IMR-90 (cell line): ENCODE results near the gene NELL1. TPM values are rescaled to one million over a fixed set of nuclear protein-coding genes. Genes with fewer than 3 reads are reported as not detected.

Experiments used
- ATAC-seq: fragments of 200-7000 bp; cut with Tn5 transposase; 2 replicates; pipeline ENCODE4 v1.9.1; 2020; ENCODE audit warnings: low read depth, mild to moderate bottlenecking, moderate library complexity
- BruUV-seq: library from RNA; stranded (reverse); fragments of 400-500 nt; replicated peaks from 2 replicates; lab custom pipeline; 2021; lab: Mats Ljungman, UMichigan
- CTCF ChIA-PET: fragments of 300-600 bp; formaldehyde crosslinking; extraction: SDS; loops from one replicate; lab custom pipeline; 2021; ENCODE audit warnings: antibody characterized with exemption; lab: Yijun Ruan, JAX
- POLR2A ChIA-PET: fragments of 300-600 bp; sonication (Branson Sonifier 250); formaldehyde crosslinking; loops from one replicate; lab custom pipeline; 2022; ENCODE audit warnings: antibody characterized with exemption; ENCODE audit not compliant: unreplicated experiment; lab: Charles Lee
- DNase-seq: peaks from one replicate; pipeline ENCODE4 v3.0.0; 2013
- H2AFZ ChIP-seq: replicated peaks from 2 replicates; pipeline ENCODE3; 2013; ENCODE audit warnings: low read length, mild to moderate bottlenecking; ENCODE audit not compliant: poor library complexity
- H2AK5ac ChIP-seq: 2 replicates; pipeline ENCODE4 v1.6.1; 2013; ENCODE audit warnings: low read depth, low read length, inconsistent platforms
- H2AK9ac ChIP-seq: replicated peaks from 2 replicates; pipeline ENCODE3; 2013; ENCODE audit warnings: mild to moderate bottlenecking, low read depth, low read length, moderate library complexity; ENCODE audit not compliant: poor library complexity
- H2BK120ac ChIP-seq: 2 replicates; pipeline ENCODE4 v1.6.1; 2013; ENCODE audit warnings: low read depth, low read length, inconsistent platforms
- H2BK15ac ChIP-seq: 3 replicates; pipeline ENCODE4 v1.6.1; 2013; ENCODE audit warnings: low read depth, low read length, inconsistent platforms
- H2BK20ac ChIP-seq: 2 replicates; pipeline ENCODE4 v1.6.1; 2013; ENCODE audit warnings: low read depth, mild to moderate bottlenecking, inconsistent platforms, low read length, moderate library complexity
- H2BK5ac ChIP-seq: 2 replicates; pipeline ENCODE4 v1.6.1; 2013; ENCODE audit warnings: mild to moderate bottlenecking, low read depth, low read length, inconsistent platforms; ENCODE audit not compliant: poor library complexity, severe bottlenecking
- H3K14ac ChIP-seq: replicated peaks from 2 replicates; pipeline ENCODE4 v1.6.1; 2013; ENCODE audit warnings: low read depth, low read length, inconsistent platforms
- H3K18ac ChIP-seq: 2 replicates; pipeline ENCODE4 v1.6.1; 2013; ENCODE audit warnings: low read depth, low read length, control low read depth
- H3K23ac ChIP-seq: 2 replicates; pipeline ENCODE4 v1.6.1; 2013; ENCODE audit warnings: low read depth, low read length, inconsistent platforms
- H3K27ac ChIP-seq: 2 replicates; pipeline ENCODE4 v1.5.1; 2013; ENCODE audit warnings: mild to moderate bottlenecking, control low read depth, low read length; ENCODE audit not compliant: insufficient read depth
- H3K27me3 ChIP-seq: 2 replicates; pipeline ENCODE4 v1.6.1; 2013; ENCODE audit warnings: low read length; ENCODE audit not compliant: control insufficient read depth, insufficient read depth
- H3K36me3 ChIP-seq: 2 replicates; pipeline ENCODE4 v1.6.1; 2013; ENCODE audit warnings: low read length, mixed read lengths; ENCODE audit not compliant: control insufficient read depth, insufficient read depth
- H3K4ac ChIP-seq: 2 replicates; pipeline ENCODE4 v1.6.1; 2013; ENCODE audit warnings: low read depth, low read length, inconsistent platforms
- H3K4me1 ChIP-seq: 2 replicates; pipeline ENCODE4 v1.6.1; 2013; ENCODE audit warnings: low read length, mixed read lengths; ENCODE audit not compliant: control insufficient read depth, insufficient read depth
- H3K4me2 ChIP-seq: 2 replicates; pipeline ENCODE4 v1.6.1; 2013; ENCODE audit warnings: low read depth, mild to moderate bottlenecking, control low read depth, low read length, moderate library complexity
- H3K4me3 ChIP-seq: 2 replicates; pipeline ENCODE4 v1.5.1; 2013; ENCODE audit warnings: low read depth, mild to moderate bottlenecking, control low read depth, low read length, moderate library complexity; ENCODE audit not compliant: insufficient read depth
- H3K56ac ChIP-seq: 2 replicates; pipeline ENCODE4 v1.6.1; 2013; ENCODE audit warnings: low read length, inconsistent platforms; ENCODE audit not compliant: insufficient read depth; ENCODE audit errors: extremely low read depth
- H3K79me1 ChIP-seq, 2 experiments: 2 replicates each; pipeline ENCODE4 v1.6.1; 2013; ENCODE audit warnings: low read length in 2 of 2, inconsistent platforms in 1 of 2, low read depth in 1 of 2
- H3K9ac ChIP-seq: 2 replicates; pipeline ENCODE4 v1.6.1; 2013; ENCODE audit warnings: low read depth, low read length, control low read depth
- H3K9me1 ChIP-seq: 2 replicates; pipeline ENCODE4 v1.6.1; 2013; ENCODE audit warnings: low read length, inconsistent platforms; ENCODE audit not compliant: insufficient read depth
- H3K9me3 ChIP-seq: 2 replicates; pipeline ENCODE4 v1.6.1; 2013; ENCODE audit warnings: low read length; ENCODE audit not compliant: control insufficient read depth, insufficient read depth
- H4K20me1 ChIP-seq: 2 replicates; pipeline ENCODE4 v1.6.1; 2013; ENCODE audit warnings: low read length, inconsistent platforms; ENCODE audit not compliant: insufficient read depth
- H4K5ac ChIP-seq: 2 replicates; pipeline ENCODE4 v1.6.1; 2013; ENCODE audit warnings: mild to moderate bottlenecking, low read depth, low read length, control low read depth
- H4K8ac ChIP-seq, 2 experiments: 2 replicates each; pipeline ENCODE4 v1.6.1; 2013; ENCODE audit warnings: low read depth in 2 of 2, low read length in 2 of 2, control low read depth in 1 of 2, inconsistent platforms in 1 of 2
- H4K91ac ChIP-seq: 2 replicates; pipeline ENCODE4 v1.6.1; 2013; ENCODE audit warnings: low read depth, low read length, inconsistent platforms; ENCODE audit not compliant: insufficient read depth
- CHD1 ChIP-seq: IDR thresholded peaks from 2 replicates; pipeline ENCODE4 v1.6.1; 2012; ENCODE audit warnings: low read depth, low read length, improper control_type of control experiment
- WGBS, 2 experiments: methylation state at CpG; one replicate each; pipeline versions ENCODE4 v1.1.5 to v1.1.7; 2013; ENCODE audit warnings: missing lambda C conversion rate in 2 of 2; ENCODE audit not compliant: insufficient read length in 1 of 2; ENCODE audit errors: extremely low coverage in 2 of 2; 5-methylcytosine and 5-hydroxymethylcytosine counted together
- dilution Hi-C: fragments of 300-500 bp; cut with HindIII; formaldehyde crosslinking; loops from one replicate; pipeline ENCODE4 v1.14.3; 2018; ENCODE audit warnings: low sequenced_read_pairs; ENCODE audit not compliant: unreplicated experiment
- in situ Hi-C: fragments of 300-500 bp; cut with MboI; formaldehyde crosslinking; loops from 3 replicates; pipeline ENCODE4 v1.14.3; 2019; ENCODE audit warnings: low sequenced_read_pairs, inconsistent platforms, mixed read lengths
- intact Hi-C: fragments of 100-400 bp; cut with micrococcal nuclease; formaldehyde crosslinking; loops from 2 replicates; pipeline ENCODE4 v1.10.0; 2022
- polyA plus RNA-seq, 3 experiments: library from polyadenylated mRNA; depleted of rRNA; stranded (reverse); fragments of >200 nt; gene quantifications; 2 replicates each; pipeline ENCODE4 v1.2.3, GENCODE V29; 2012; ENCODE audit warnings: low replicate concordance in 1 of 3
- total RNA-seq: library from RNA; depleted of rRNA; stranded (reverse); fragments of >200 nt; gene quantifications from 2 replicates; pipeline ENCODE4 v1.2.3, GENCODE V29; 2012

Gene NELL1
- total and polyA plus RNA-seq, 2 of the 4 experiments (the other 2 are of a cell fraction): not detected

- no peaks in the 10 kb centered on the region for H3K27me3 ChIP-seq
- ATAC-seq: no peak
- H3K9me1 ChIP-seq: no peaks in the 10 kb centered on the region
- no peak overlapping the region for H2BK5ac ChIP-seq
- H2AK9ac ChIP-seq: no peak overlapping the region
- no peaks in the 10 kb centered on the region for H4K20me1 ChIP-seq
- CTCF ChIA-PET: interaction anchor here (1.4 to 2.1 kb wide), 3 partner anchors 9 to 15 kb away, joined by 3 to 8 read pairs (median 5); no protein-coding TSS in a partner anchor
- no peak overlapping the region for H4K5ac ChIP-seq
- no peak overlapping the region for H2BK20ac ChIP-seq
- no peak overlapping the region for H3K4me2 ChIP-seq
- H3K56ac ChIP-seq: no peak overlapping the region
- no peak overlapping the region for H3K18ac ChIP-seq
- H3K4me3 ChIP-seq: no peak overlapping the region
- dilution Hi-C loops (no loop called here), in situ Hi-C loops (no loop called here), intact Hi-C loops (no loop called here)
- H2AFZ ChIP-seq: no peak overlapping the region
- H3K4ac ChIP-seq: no peak overlapping the region
- H3K79me1 ChIP-seq: no peaks in the 10 kb centered on the region
- no peaks in the 10 kb centered on the region for H3K9me3 ChIP-seq
- no peak overlapping the region for H3K9ac ChIP-seq
- no peak overlapping the region for H4K91ac ChIP-seq
- H4K8ac ChIP-seq: no peak overlapping the region
- H3K14ac ChIP-seq: no peak overlapping the region
- H2BK120ac ChIP-seq: no peak overlapping the region
- no peak for TF ChIP-seq CHD1
- DNase-seq: no peak
- no peaks in the 10 kb centered on the region for H3K4me1 ChIP-seq
- no peak overlapping the region for H3K27ac ChIP-seq
- H2AK5ac ChIP-seq: no peak overlapping the region
- POLR2A ChIA-PET: no interaction called here
- H2BK15ac ChIP-seq: no peak overlapping the region
- no CpG with 5 or more reads among the region's 4 CpGs for WGBS, 2 experiments
- H3K23ac ChIP-seq: no peak overlapping the region
- H3K36me3 ChIP-seq: no peaks in the 10 kb centered on the region
- BruUV-seq: no TSS peak
Observed at GRCh38 chr11:20656901-20657300, 12.5 kb upstream of the NELL1 start.
